GM23338 (cell line): ENCODE results near the gene RAB3GAP1. TPM values are rescaled to one million over a fixed set of nuclear protein-coding genes. Genes with fewer than 3 reads are reported as not detected.

ENCODE experiments used
- ATAC-seq: fragments of 200-7000 bp; cut with Tn5 transposase; 3 replicates; pipeline ENCODE4 v1.9.1; 2020
- DNase-seq: peaks from one replicate; pipeline ENCODE4 v3.0.0-alpha.2; 2015; ENCODE audit warnings: low spot score
- H2AFZ ChIP-seq: fragments of 200-600 bp; sonication (generic); 2 replicates; pipeline ENCODE4 v1.8.0; 2016; ENCODE audit warnings: antibody characterized with exemption, mild to moderate bottlenecking, moderate library complexity
- H3F3A ChIP-seq: fragments of 200-600 bp; sonication (generic); replicated peaks from 2 replicates; pipeline ENCODE4 v1.8.0; 2017; ENCODE audit warnings: antibody characterized with exemption, mixed run types, low read depth
- H3K27ac ChIP-seq: fragments of 200-600 bp; sonication (generic); 2 replicates; pipeline ENCODE4 v1.6.1; 2016; ENCODE audit warnings: low read depth
- H3K27me3 ChIP-seq: fragments of 200-600 bp; sonication (generic); 2 replicates; pipeline ENCODE4 v1.8.0; 2016; ENCODE audit warnings: mild to moderate bottlenecking, mixed run types, moderate library complexity; ENCODE audit not compliant: insufficient read depth
- H3K36me3 ChIP-seq: fragments of 200-600 bp; sonication (generic); 2 replicates; pipeline ENCODE4 v1.8.0; 2016; ENCODE audit warnings: mild to moderate bottlenecking; ENCODE audit not compliant: insufficient read depth
- H3K4me1 ChIP-seq: fragments of 200-600 bp; sonication (generic); 2 replicates; pipeline ENCODE4 v1.8.0; 2016; ENCODE audit warnings: mild to moderate bottlenecking, moderate library complexity; ENCODE audit not compliant: insufficient read depth
- H3K4me2 ChIP-seq: fragments of 200-600 bp; sonication (generic); 2 replicates; pipeline ENCODE4 v1.7.1; 2017; ENCODE audit warnings: mixed run types
- H3K4me3 ChIP-seq: fragments of 200-600 bp; sonication (generic); 2 replicates; pipeline ENCODE4 v1.6.1; 2016; ENCODE audit warnings: mixed run types
- H3K79me2 ChIP-seq: fragments of 200-600 bp; sonication (generic); replicated peaks from 2 replicates; pipeline ENCODE4 v1.8.0; 2017; ENCODE audit warnings: mild to moderate bottlenecking; ENCODE audit not compliant: insufficient read depth
- H3K9me2 ChIP-seq: fragments of 200-600 bp; sonication (generic); 2 replicates; pipeline ENCODE4 v1.8.0; 2017; ENCODE audit not compliant: insufficient read depth
- H4K20me1 ChIP-seq: fragments of 200-600 bp; sonication (generic); replicated peaks from 2 replicates; pipeline ENCODE4 v1.8.0; 2017; ENCODE audit warnings: mild to moderate bottlenecking; ENCODE audit not compliant: insufficient read depth
- H3K27ac Mint-ChIP-seq: 2 replicates; pipeline ENCODE4 v1.8.0; 2020; ENCODE audit warnings: inconsistent platforms, mild to moderate bottlenecking, moderate library complexity, mixed read lengths
- H3K27me3 Mint-ChIP-seq: 3 replicates; pipeline ENCODE4 v1.8.0; 2022; ENCODE audit warnings: low read depth, mild to moderate bottlenecking, moderate library complexity, mixed read lengths, inconsistent platforms; ENCODE audit not compliant: insufficient read depth, poor library complexity
- H3K36me3 Mint-ChIP-seq: 3 replicates; pipeline ENCODE4 v1.8.0; 2021; ENCODE audit warnings: low read depth, mild to moderate bottlenecking, inconsistent platforms, moderate library complexity, mixed read lengths
- H3K4me1 Mint-ChIP-seq: 3 replicates; pipeline ENCODE4 v1.8.0; 2020; ENCODE audit warnings: mild to moderate bottlenecking, inconsistent platforms, mixed read lengths
- H3K4me3 Mint-ChIP-seq: 3 replicates; pipeline ENCODE4 v1.8.0; 2021; ENCODE audit warnings: moderate library complexity, mild to moderate bottlenecking, inconsistent platforms, mixed read lengths
- H3K9me3 Mint-ChIP-seq: 3 replicates; pipeline ENCODE4 v1.8.0; 2020; ENCODE audit warnings: moderate library complexity, mild to moderate bottlenecking, inconsistent platforms, mixed read lengths
- CREB1 ChIP-seq: fragments of 250-450 bp; sonication (Bioruptor Pico); IDR thresholded peaks from 2 replicates; pipeline ENCODE4 v1.5.0; 2020; ENCODE audit warnings: low read depth, mild to moderate bottlenecking, moderate library complexity
- CTCF ChIP-seq, 2 experiments: fragments of 200-600 bp in 1 of 2; sonication (generic) in 1 of 2; conservative IDR thresholded peaks; 2 replicates each; pipeline versions ENCODE4 v1.5.1 to v1.6.1; 2016 to 2017; ENCODE audit warnings: antibody characterized with exemption in 2 of 2, low read depth in 2 of 2, mild to moderate bottlenecking in 2 of 2, moderate library complexity in 1 of 2
- ETS1 ChIP-seq: IDR thresholded peaks from 2 replicates; pipeline ENCODE4 v1.6.1; 2016; ENCODE audit warnings: antibody characterized with exemption
- EZH2 ChIP-seq: fragments of 200-600 bp; sonication (generic); IDR thresholded peaks from one replicate; pipeline ENCODE4 v1.8.0; 2017; ENCODE audit warnings: antibody characterized with exemption, mild to moderate bottlenecking, low read depth; ENCODE audit not compliant: unreplicated experiment
- EZH2phosphoT487 ChIP-seq: fragments of 200-600 bp; sonication (generic); IDR thresholded peaks from one replicate; pipeline ENCODE4 v1.8.1; 2018; ENCODE audit warnings: antibody characterized with exemption; ENCODE audit not compliant: unreplicated experiment
- JUNB ChIP-seq: IDR thresholded peaks from one replicate; pipeline ENCODE4 v1.6.1; 2016; ENCODE audit warnings: antibody characterized with exemption; ENCODE audit not compliant: unreplicated experiment
- NANOG ChIP-seq: IDR thresholded peaks from 2 replicates; pipeline ENCODE4 v1.6.1; 2016; ENCODE audit warnings: antibody characterized with exemption, borderline replicate concordance
- POLR2AphosphoS5 ChIP-seq: IDR thresholded peaks from 2 replicates; pipeline ENCODE4 v1.6.1; 2016; ENCODE audit warnings: antibody characterized with exemption, low read depth
- REST ChIP-seq: IDR thresholded peaks from one replicate; pipeline ENCODE4 v1.6.1; 2018; ENCODE audit warnings: antibody characterized with exemption; ENCODE audit not compliant: unreplicated experiment
- STAT1 ChIP-seq: IDR thresholded peaks from one replicate; pipeline ENCODE4 v1.6.1; 2016; ENCODE audit warnings: antibody characterized with exemption; ENCODE audit not compliant: unreplicated experiment
- ZNF114 ChIP-seq: fragments of 250-450 bp; sonication (Bioruptor Pico); IDR thresholded peaks from 2 replicates; pipeline ENCODE4 v1.5.0; 2020; ENCODE audit warnings: mild to moderate bottlenecking, moderate library complexity
- ZNF331 ChIP-seq: fragments of 250-450 bp; sonication (Bioruptor Pico); IDR thresholded peaks from 2 replicates; pipeline ENCODE4 v1.5.0; 2020; ENCODE audit warnings: low read depth, mild to moderate bottlenecking, moderate library complexity
- ZNF462 ChIP-seq: fragments of 250-450 bp; sonication (Bioruptor Pico); IDR thresholded peaks from 2 replicates; pipeline ENCODE4 v1.5.0; 2020; ENCODE audit warnings: mild to moderate bottlenecking, moderate library complexity
- polyA plus RNA-seq: library from polyadenylated mRNA; unstranded; fragments of >200 nt; fragmentation: Nextera tagmentation; extraction: Ambion mirVana; gene quantifications from 2 replicates; pipeline ENCODE4 v1.2.1, GENCODE V29; 2016
- total RNA-seq: library from RNA; depleted of rRNA; stranded (reverse); fragments of >200 nt; shearing (Covaris generic); gene quantifications from 2 replicates; pipeline ENCODE4 v1.2.3, GENCODE V29; 2014

The RAB3GAP1 gene
- total and polyA plus RNA-seq, 2 experiments from 2014 or later = 22.5 to 40.4 TPM

- Mint-ChIP-seq H3K27me3 (no peaks in the 10 kb centered on the region), H3K4me1 (no peaks in the 10 kb centered on the region), H3K27ac (no peak overlapping the region), H3K9me3 (peaks cover 4% of the 10 kb centered on the region; the same call in 1 of the 3 replicates), H3K4me3 (no peak overlapping the region), H3K36me3 (no peaks in the 10 kb centered on the region)
- Histone ChIP-seq H3K36me3 (no peaks in the 10 kb centered on the region), H3F3A (no peaks in the 10 kb centered on the region), H3K27me3 (no peaks in the 10 kb centered on the region), H3K27ac (no peak overlapping the region), H2AFZ (no peak overlapping the region), H3K79me2 (no peaks in the 10 kb centered on the region), H3K4me3 (no peak overlapping the region), H3K9me2 (no peaks in the 10 kb centered on the region), H3K4me2 (no peak overlapping the region), H4K20me1 (no peaks in the 10 kb centered on the region), H3K4me1 (no peaks in the 10 kb centered on the region)
- no peak for DNase-seq
- TF ChIP-seq POLR2AphosphoS5 (no peak), EZH2phosphoT487 (no peak), CREB1 (CRISPR knock-in tag) (no peak), ZNF462 (CRISPR knock-in tag) (no peak), EZH2 (no peak), ZNF331 (CRISPR knock-in tag) (no peak), CTCF (conservative IDR thresholded peaks at IDR 0.05; ENCODE audit: low read depth in 2 of 2) (no peak), REST (no peak), ZNF114 (CRISPR knock-in tag) (no peak), STAT1 (no peak), ETS1 (no peak), JUNB (no peak), NANOG (no peak)
- no peak for ATAC-seq
These were observed 30.5 kb upstream of the RAB3GAP1 start for GRCh38 chr2:135021618-135022017.
